ENCODE measurements around the gene KRT77.
"Not testable (repeated sequence)": the region's sequence is repeated elsewhere in the genome, so short reads cannot be mapped to it uniquely, and the experiment has no call there.

The KRT77 gene

GRCh38 chr12:52703424-52703823, at the start of gene KRT77:
KRT77 (minus strand) TSS chr12:52703524; CDS start chr12:52703434, 90 bp downstream.
- DNase-seq: no peak

DNA sequence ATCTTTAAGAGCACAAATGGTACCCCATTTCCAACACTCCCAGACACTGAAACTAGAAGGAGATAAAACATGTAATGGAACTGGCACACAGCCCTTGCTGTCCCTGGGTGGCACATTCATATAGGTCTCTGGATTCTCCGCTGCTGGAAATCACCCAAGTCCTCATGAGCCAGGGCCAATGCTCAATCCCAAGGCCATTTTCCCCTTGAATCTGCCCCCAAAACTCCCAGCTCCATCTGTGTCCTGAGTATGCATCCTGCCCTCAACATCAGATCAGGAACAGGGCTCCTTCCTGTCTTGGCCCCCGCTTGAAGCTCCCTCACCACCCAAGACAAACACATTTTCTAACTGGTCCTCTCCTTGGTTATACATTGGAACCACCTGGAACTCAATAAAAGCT, 49.2 kb upstream of the KRT77 start:
- DNase-seq: no peak

- no peak for DNase-seq
Measured at GRCh38 chr12:52751795-52752194, 48.5 kb upstream of the KRT77 start.

DNA sequence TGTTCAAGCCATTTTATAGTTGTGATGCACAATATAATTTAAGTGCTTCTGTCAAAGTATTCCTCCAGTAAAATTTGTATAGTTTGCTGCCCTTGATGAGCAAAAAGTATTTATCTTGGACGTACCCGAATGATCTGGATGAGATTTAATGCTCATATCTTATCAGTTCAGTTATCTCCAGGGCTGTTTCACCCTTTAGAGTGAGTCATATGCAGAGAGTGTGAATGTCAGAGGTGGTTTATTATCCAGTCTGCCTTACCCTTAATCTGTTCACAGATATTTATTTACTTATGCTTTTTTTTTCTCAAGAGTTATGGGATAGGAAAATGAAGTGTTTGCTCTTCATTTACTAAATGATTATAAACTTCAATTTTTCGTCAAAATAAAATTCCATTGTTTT, 47.2 kb upstream of the KRT77 start:
- not testable (repeated sequence) for DNase-seq

DNA sequence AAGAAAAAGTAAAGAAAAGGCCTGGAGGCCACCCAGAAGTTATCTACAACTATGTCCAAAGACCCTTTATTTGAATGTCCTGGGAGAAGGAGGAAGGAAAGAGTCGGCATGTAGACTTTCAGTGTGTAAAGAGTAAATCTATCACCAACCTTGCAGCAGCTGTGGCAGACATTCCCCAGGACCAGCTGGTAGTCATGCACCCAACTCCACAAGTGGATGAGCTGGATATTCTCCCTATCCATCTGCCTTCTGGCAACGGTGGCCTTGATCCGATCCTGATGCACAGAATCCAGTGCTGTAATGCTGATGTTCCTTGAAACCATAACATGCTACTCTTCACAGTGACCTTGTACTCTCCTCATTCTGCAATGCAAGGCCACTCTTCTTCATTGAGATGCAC, 46.5 kb upstream of the KRT77 start:
- no peak for DNase-seq

- no peak for DNase-seq
Measured at GRCh38 chr12:52748578-52748977, 45.3 kb upstream of the KRT77 start.

- no peak for DNase-seq
Measured at GRCh38 chr12:52745554-52745953, 42.2 kb upstream of the KRT77 start.

- DNase-seq: no peak
Measured at GRCh38 chr12:52744493-52745156, 41.3 kb upstream of the KRT77 start.

GRCh38 chr12:52742822-52743457, 39.6 kb upstream of the KRT77 start:
- DNase-seq: no peak

GRCh38 chr12:52742196-52742580, 38.9 kb upstream of the KRT77 start:
- DNase-seq: no peak

DNA sequence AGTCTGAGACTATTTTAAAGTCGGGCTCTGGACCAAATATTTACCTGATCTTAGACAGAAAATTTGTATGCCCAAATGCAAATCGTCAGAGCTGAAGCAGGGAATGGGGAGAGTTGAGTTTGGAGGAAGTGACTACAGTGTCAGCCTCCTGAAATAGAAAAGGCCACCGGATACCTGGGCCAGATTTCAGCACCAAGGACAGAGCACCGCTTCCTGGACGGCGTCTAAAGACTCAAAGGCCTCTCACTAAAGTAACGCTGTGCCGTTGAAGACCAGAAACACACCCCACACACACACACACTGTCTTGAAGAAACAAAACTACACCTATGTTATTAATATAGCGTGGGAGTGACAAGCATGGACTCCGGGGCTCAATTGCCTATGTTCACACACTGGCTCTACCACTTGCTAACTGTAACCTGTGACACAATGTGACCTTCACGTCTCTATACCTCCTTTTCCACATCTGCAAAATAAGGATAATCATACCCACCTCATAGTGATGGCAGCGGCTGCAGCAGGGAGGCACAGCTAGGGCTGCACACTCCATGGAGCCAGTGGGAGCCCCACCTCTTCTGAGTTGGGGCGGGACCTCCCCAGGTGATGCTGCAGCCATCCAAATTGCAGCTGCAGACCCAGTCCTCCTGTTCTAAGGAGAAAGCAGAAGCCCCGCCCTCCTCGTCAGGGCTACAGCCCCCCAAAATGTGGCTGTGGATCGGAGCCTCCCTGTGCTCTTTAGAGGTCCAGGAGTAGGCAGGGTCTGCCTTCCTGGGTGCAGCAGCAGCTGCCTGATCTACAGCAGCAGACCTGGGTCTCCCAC, 38.3 kb upstream of the KRT77 start:
- DNase-seq: peak; percentile 62

DNA sequence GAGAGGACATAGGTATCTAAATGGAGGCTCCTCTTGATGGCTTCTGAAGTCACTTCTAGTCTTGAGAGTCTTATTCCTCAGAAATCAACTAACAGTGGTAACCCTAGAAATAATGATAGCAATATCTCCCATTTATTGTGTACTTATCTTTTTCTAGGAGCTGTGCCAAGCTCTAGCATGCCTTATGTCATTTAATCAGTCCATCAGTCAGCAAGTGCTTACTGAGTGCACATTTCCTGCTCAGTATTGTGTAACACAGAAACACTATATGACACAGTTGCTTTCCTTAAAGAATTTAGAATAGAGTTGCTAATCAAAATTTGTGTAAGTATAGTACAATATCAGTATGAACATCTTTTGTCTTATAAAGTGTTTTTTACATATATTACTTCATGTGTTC, 37.3 kb upstream of the KRT77 start:
- no peak for DNase-seq

GRCh38 chr12:52739963-52740362, 36.6 kb upstream of the KRT77 start:
- no peak for DNase-seq

GRCh38 chr12:52735816-52736632, 32.7 kb upstream of the KRT77 start:
- DNase-seq: no peak

- DNase-seq: no peak
Measured at GRCh38 chr12:52735106-52735505, 31.8 kb upstream of the KRT77 start.

DNA sequence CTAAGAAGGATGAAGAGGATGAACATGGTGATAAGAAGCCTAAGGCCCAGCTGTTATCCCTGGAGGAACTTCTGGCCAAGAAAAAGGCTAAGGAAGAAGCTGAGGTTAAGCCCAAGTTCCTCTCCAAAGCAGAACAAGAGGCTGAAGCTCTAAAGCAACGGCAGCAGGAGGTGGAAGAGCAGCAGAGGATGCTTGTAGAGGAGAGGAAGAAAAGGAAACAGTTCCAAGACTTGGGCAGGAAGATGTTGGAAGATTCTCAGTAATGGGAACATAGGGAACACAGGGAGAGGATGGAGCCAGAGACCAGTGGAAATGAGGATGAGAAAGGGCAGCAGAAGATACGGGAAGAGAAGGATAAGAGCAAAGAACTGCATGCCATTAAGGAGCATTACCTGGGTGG, 27.5 kb upstream of the KRT77 start:
- no peak for DNase-seq

DNA sequence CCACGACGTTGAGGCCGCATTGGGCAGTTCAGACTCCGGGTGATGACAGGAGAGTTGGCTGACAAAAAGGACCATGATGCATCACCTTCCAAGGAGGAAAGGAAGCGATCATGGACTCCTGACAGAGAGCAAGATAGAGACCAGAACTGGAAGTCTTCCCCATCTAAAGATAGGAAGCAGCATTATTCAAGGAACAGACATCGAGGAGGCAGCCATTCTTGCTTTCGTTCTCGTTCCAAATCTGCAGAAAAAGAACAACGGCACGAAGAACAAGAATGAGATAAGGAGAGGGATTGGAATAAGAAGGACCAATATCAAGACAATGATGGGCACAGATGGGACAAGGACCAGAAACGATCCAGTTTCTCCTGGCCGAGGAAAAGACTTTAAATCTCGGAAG, 27.1 kb upstream of the KRT77 start:
- DNase-seq: no peak

DNA sequence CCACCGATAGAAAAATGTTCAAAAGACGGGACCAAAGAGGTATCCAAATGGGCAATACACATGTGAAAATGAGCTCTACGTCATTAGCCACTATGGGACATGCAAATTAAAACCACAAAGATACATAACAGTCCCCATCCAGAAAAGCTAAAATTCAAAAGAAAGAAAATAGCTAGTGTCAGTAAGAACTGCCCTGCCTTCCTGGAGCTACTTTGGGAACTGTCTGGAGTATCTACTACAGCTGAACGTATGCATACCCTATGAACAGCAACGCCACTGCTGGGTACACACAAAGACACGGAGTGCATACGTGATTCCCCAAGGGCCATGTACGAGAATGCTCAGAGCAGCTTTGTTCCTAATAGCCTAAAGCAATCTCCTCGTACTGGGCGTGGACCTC, 25.8 kb upstream of the KRT77 start:
- no peak for DNase-seq

- no peak for DNase-seq
Measured at GRCh38 chr12:52728374-52728773, 25.1 kb upstream of the KRT77 start.

GRCh38 chr12:52727037-52727436, 23.7 kb upstream of the KRT77 start:
- DNase-seq: no peak

- no peak for DNase-seq
Measured at GRCh38 chr12:52726451-52726850, 23.1 kb upstream of the KRT77 start.

DNA sequence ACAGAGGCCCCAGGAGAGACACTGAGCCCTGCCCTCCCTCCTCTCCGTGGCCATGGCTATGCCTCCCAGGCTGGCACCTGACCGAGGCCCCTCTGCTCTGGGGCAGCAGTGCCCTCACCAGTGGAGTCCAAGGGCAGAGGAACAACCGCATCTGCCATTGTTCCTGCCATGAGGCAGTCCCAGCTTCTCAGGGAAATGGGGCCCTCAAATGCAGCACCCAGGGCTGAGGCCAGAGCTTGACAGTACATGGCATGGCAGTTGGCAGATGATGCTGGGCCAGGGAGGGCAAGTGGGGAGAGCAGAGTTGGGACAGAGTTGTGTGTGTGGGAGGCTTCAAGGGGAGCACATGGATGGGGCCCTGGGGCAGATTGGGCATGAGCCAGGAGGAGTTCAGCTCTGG, 21.1 kb upstream of the KRT77 start:
- no peak for DNase-seq

DNA sequence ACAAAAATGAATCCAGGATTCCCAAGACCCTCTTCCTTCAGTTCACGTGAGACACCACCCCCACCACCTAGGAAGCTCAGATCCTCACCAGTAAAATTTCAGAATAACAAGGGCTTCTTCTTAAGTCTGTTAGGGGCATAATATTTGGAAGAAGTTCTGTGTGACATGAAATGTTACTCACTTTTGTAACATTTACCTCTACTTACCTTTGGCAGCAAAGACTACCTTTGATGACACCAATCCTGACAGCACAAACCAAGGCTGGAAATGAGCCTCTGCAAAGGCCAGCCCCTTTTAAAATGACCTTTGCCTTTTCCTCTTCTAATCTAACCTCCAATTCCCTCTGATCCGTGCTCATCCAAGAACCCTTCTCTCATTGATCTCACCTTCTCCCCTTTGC, 19.4 kb upstream of the KRT77 start:
- no peak for DNase-seq

All from stimulated activated CD4-positive, alpha-beta T cell treated with anti-CD3 and anti-CD28 coated beads, Interleukin-4, amount 100 ng/mL, for 24 hours (primary cell).